ENCODE data around the gene SNAP91.

- TF ChIP-seq EP300 (IDR thresholded peaks at IDR 0.05) (no peak), CTCF (IDR thresholded peaks at IDR 0.05) (no peak)
These were observed at the start of gene SNAP91 for GRCh38 chr6:83708970-83709747.
